Keratinocyte (primary cell): ENCODE data around the gene CNIH4. TPM values are rescaled to one million over a fixed set of nuclear protein-coding genes. Genes with fewer than 3 reads are reported as not detected.

Experiments used
- DNase-seq: peaks from one replicate; pipeline ENCODE4 v3.0.0-alpha.2; 2011; ENCODE audit warnings: low read depth, missing footprints, low spot score
- FAIRE-seq: peaks from 2 replicates; lab custom pipeline; 2011; peaks lifted over from hg19 to GRCh38; lab: Jason Lieb, UNC
- H2AFZ ChIP-seq: 2 replicates; pipeline ENCODE4 v1.6.0; 2012; ENCODE audit warnings: low read length, control low read depth, inconsistent platforms; ENCODE audit not compliant: control insufficient read depth
- H3K27ac ChIP-seq: 2 replicates; pipeline ENCODE4 v1.5.1; 2011; ENCODE audit warnings: low read length; ENCODE audit not compliant: control insufficient read depth, insufficient read depth
- H3K27me3 ChIP-seq: 3 replicates; pipeline ENCODE4 v1.6.0; 2011; ENCODE audit warnings: low read length; ENCODE audit not compliant: control insufficient read depth, insufficient read depth; ENCODE audit errors: extremely low read depth
- H3K36me3 ChIP-seq, 2 experiments: 2 replicates in 1 of 2; 3 replicates in 1 of 2; pipeline ENCODE4 v1.5.1; 2011; ENCODE audit warnings: low read length in 2 of 2, mild to moderate bottlenecking in 1 of 2; ENCODE audit not compliant: control insufficient read depth in 2 of 2, insufficient read depth in 2 of 2; ENCODE audit errors: extremely low read depth in 1 of 2
- H3K4me1 ChIP-seq: 3 replicates; pipeline ENCODE4 v1.5.1; 2011; ENCODE audit warnings: low read length; ENCODE audit not compliant: control insufficient read depth, insufficient read depth; ENCODE audit errors: extremely low read depth
- H3K4me2 ChIP-seq: 3 replicates; pipeline ENCODE4 v1.6.0; 2011; ENCODE audit warnings: low read depth, low read length; ENCODE audit not compliant: control insufficient read depth, insufficient read depth; ENCODE audit errors: extremely low read depth
- H3K4me3 ChIP-seq, 3 experiments: fragments of 200-600 bp in 1 of 3; sonication (generic) in 1 of 3; 2 replicates in 2 of 3; 3 replicates in 1 of 3; pipeline ENCODE4 v1.5.1; 2011 to 2016; ENCODE audit warnings: low read length in 3 of 3, mild to moderate bottlenecking in 3 of 3, control low read depth in 2 of 3, inconsistent platforms in 1 of 3, low read depth in 1 of 3, mixed read lengths in 1 of 3, mixed run types in 1 of 3, moderate library complexity in 1 of 3; ENCODE audit not compliant: control insufficient read depth in 2 of 3, insufficient read depth in 2 of 3; ENCODE audit errors: extremely low read depth in 1 of 3
- H3K79me2 ChIP-seq: 2 replicates; pipeline ENCODE4 v1.6.0; 2012; ENCODE audit warnings: low read length; ENCODE audit not compliant: control insufficient read depth, insufficient read depth
- H3K9ac ChIP-seq: 3 replicates; pipeline ENCODE4 v1.6.0; 2011; ENCODE audit warnings: low read length; ENCODE audit not compliant: control insufficient read depth, insufficient read depth; ENCODE audit errors: extremely low read depth
- H3K9me1 ChIP-seq: 3 replicates; pipeline ENCODE4 v1.6.0; 2011; ENCODE audit warnings: low read length; ENCODE audit not compliant: control insufficient read depth, insufficient read depth; ENCODE audit errors: extremely low read depth
- H3K9me3 ChIP-seq: 2 replicates; pipeline ENCODE4 v1.5.1; 2012; ENCODE audit warnings: low read depth, low read length; ENCODE audit not compliant: control insufficient read depth
- H4K20me1 ChIP-seq: 3 replicates; pipeline ENCODE4 v1.6.0; 2011; ENCODE audit warnings: low read length; ENCODE audit not compliant: control insufficient read depth, insufficient read depth; ENCODE audit errors: extremely low read depth
- CTCF ChIP-seq, 3 experiments: IDR thresholded peaks in 1 of 3; conservative IDR thresholded peaks in 1 of 3; optimal IDR thresholded peaks in 1 of 3; 2 replicates in 2 of 3; 3 replicates in 1 of 3; pipeline versions ENCODE3 to v1.5.1; 2011; ENCODE audit warnings: low read length in 3 of 3, mild to moderate bottlenecking in 3 of 3, moderate library complexity in 2 of 3, control low read depth in 1 of 3, inconsistent platforms in 1 of 3; ENCODE audit not compliant: insufficient read depth in 2 of 3; ENCODE audit errors: extremely low read depth in 1 of 3
- EZH2 ChIP-seq: IDR thresholded peaks from one replicate; pipeline ENCODE4 v1.6.1; 2012; ENCODE audit warnings: inconsistent platforms, mild to moderate bottlenecking, low read length, moderate library complexity
- dilution Hi-C: fragments of 300-500 bp; cut with MboI; formaldehyde crosslinking; loops from one replicate; pipeline ENCODE4 v1.7.0; 2020; ENCODE audit warnings: low sequenced_read_pairs; ENCODE audit not compliant: extremely low pct_ligation_motif_present
- polyA plus RNA-seq, 5 experiments: library from polyadenylated mRNA; depleted of rRNA in 3 of 5; stranded (reverse) in 3 of 5; stranded (forward) in 1 of 5; unstranded in 1 of 5; fragments of >200 nt; gene quantifications; 1 replicate in 1 of 5; 2 replicates in 3 of 5; 3 replicates in 1 of 5; pipeline versions ENCODE4 v1.2.1 to v1.2.3, GENCODE V29; 2011 to 2012; ENCODE audit warnings: missing spikeins in 2 of 5, low read depth in 1 of 5, low replicate concordance in 1 of 5

CNIH4 gene
- polyA plus RNA-seq, 1 donor (not counting 4 experiments of a cell fraction or from before 2014, with no cell fraction given) = 139 TPM

GRCh38 chr1:224399887-224400286, 43.2 kb downstream of the CNIH4 start:
- no peak overlapping the region for H2AFZ ChIP-seq
- H3K4me1 ChIP-seq = no peaks in the 10 kb centered on the region
- no peaks in the 10 kb centered on the region for H3K79me2 ChIP-seq
- H3K9me3 ChIP-seq = no peaks in the 10 kb centered on the region
- FAIRE-seq = no peak
- no peak overlapping the region for H3K4me3 ChIP-seq
- no peaks in the 10 kb centered on the region for H4K20me1 ChIP-seq
- no peaks in the 10 kb centered on the region for H3K27me3 ChIP-seq
- no peak overlapping the region for H3K9ac ChIP-seq
- TF ChIP-seq CTCF (optimal IDR thresholded peaks at IDR 0.05 in 1 of 3, IDR thresholded peaks at IDR 0.05 in 1 of 3, conservative IDR thresholded peaks at IDR 0.05 in 1 of 3; ENCODE audit: extremely low read depth in 1 of 3, insufficient read depth in 2 of 3, low read length in 3 of 3) (no peak), EZH2 (no peak)
- peaks cover 22 to 25% of the 10 kb centered on the region in 2 experiments for H3K36me3 ChIP-seq
- H3K27ac ChIP-seq = no peak overlapping the region
- DNase-seq = no peak
- H3K4me2 ChIP-seq = no peak overlapping the region
- H3K9me1 ChIP-seq = no peaks in the 10 kb centered on the region
- dilution Hi-C loops = no loop called here

- no peak for FAIRE-seq
- no peaks in the 10 kb centered on the region for H3K27me3 ChIP-seq
- no peaks in the 10 kb centered on the region for H3K9me1 ChIP-seq
- H3K9ac ChIP-seq = no peak overlapping the region
- no peak for DNase-seq
- H4K20me1 ChIP-seq = no peaks in the 10 kb centered on the region
- H2AFZ ChIP-seq = no peak overlapping the region
- dilution Hi-C loops = no loop called here
- no peaks in the 10 kb centered on the region for H3K4me1 ChIP-seq
- TF ChIP-seq CTCF (optimal IDR thresholded peaks at IDR 0.05 in 1 of 3, IDR thresholded peaks at IDR 0.05 in 1 of 3, conservative IDR thresholded peaks at IDR 0.05 in 1 of 3; ENCODE audit: extremely low read depth in 1 of 3, insufficient read depth in 2 of 3, low read length in 3 of 3) = no peak
- TF ChIP-seq EZH2 = no peak
- H3K79me2 ChIP-seq = no peaks in the 10 kb centered on the region
- H3K36me3 ChIP-seq = peaks cover 18 to 21% of the 10 kb centered on the region in 2 experiments
- no peak overlapping the region for H3K4me3 ChIP-seq
- H3K27ac ChIP-seq = no peak overlapping the region
- H3K9me3 ChIP-seq = no peaks in the 10 kb centered on the region
- no peak overlapping the region for H3K4me2 ChIP-seq
Observed at GRCh38 chr1:224402472-224403036, 45.9 kb downstream of the CNIH4 start.
